ENCODE results near the gene FNDC4.
"Not testable (repeated sequence)": the region's sequence is repeated elsewhere in the genome, so short reads cannot be mapped to it uniquely, and the experiment has no call there.

Gene FNDC4, protein sequence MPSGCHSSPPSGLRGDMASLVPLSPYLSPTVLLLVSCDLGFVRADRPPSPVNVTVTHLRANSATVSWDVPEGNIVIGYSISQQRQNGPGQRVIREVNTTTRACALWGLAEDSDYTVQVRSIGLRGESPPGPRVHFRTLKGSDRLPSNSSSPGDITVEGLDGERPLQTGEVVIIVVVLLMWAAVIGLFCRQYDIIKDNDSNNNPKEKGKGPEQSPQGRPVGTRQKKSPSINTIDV

DNA sequence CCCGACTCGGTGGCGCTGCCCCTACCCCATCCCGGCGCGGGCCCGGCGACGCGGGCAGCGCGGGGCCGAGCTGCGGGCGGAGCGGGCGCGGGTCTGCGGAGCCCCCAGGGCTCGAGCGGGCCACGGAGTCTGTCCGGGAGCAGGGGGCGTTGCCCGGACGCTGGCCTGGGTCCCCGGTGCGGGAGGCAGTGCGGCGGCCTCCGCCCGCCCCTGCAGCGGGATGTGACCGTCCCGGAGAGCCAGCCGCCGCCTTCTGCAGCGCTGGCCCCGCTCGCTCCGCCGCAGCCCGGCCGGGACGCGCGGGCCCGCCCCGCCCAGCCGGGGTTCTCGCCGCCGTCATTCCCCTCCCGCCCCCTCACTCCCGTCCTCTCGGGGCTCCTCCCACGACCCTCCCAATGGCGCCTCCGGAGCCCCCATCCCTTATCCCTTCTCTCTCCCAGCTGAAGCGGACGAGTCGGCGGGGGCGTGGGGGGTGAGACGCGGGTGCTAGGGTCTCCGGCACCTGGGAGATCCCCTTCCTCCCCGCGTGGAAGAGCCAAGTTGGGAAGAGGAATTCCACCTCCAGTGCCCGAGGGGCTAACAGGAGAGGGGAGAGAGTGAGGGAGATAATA is at the start of gene FNDC4:
FNDC4 (minus strand) TSS at position 257 of the 611 bp plus-strand sequence. CDS start 521 bp downstream, outside the sequence.
- DNase-seq (ENCODE audit: insufficient read length, low spot score) (peak; percentile 44), FAIRE-seq (no peak)
- TF ChIP-seq, protein P1, sequence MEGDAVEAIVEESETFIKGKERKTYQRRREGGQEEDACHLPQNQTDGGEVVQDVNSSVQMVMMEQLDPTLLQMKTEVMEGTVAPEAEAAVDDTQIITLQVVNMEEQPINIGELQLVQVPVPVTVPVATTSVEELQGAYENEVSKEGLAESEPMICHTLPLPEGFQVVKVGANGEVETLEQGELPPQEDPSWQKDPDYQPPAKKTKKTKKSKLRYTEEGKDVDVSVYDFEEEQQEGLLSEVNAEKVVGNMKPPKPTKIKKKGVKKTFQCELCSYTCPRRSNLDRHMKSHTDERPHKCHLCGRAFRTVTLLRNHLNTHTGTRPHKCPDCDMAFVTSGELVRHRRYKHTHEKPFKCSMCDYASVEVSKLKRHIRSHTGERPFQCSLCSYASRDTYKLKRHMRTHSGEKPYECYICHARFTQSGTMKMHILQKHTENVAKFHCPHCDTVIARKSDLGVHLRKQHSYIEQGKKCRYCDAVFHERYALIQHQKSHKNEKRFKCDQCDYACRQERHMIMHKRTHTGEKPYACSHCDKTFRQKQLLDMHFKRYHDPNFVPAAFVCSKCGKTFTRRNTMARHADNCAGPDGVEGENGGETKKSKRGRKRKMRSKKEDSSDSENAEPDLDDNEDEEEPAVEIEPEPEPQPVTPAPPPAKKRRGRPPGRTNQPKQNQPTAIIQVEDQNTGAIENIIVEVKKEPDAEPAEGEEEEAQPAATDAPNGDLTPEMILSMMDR (IDR thresholded peaks at IDR 0.05; ENCODE audit: insufficient read depth, missing control alignments) = no peak

DNA sequence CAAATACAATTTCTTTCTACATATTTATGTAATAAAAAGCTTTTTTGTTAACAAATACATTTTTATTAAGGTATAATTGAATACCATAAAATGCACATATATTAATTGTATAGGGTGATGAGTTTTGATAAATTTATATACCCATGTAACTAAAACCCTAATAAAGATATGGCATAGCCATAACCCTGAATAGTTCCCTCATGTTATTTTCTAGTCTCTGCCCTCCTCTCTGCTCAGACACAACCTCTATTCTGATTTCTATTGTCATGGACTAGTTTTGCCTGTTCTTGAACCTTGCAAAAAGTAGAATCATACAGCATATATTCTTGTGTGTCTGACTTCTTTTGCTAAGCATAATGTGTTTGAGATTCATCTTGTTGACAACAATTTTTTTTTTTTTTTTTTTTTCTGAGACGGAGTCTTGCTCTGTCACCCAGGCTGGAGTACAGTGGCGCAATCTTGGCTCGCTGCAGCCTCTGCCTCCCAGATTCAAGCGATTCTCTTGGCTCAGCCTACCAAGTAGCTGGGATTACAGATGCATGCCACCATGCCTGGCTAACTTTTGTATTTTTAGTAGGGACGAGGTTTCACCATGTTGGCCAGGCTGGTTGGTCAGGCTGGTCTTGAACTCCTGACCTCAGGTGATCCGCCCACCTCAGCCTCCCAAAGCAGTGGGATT is 49.3 kb upstream of the FNDC4 start:
- TF ChIP-seq, protein P1 (IDR thresholded peaks at IDR 0.05; ENCODE audit: insufficient read depth, missing control alignments) = no peak
- FAIRE-seq = no peak

DNA sequence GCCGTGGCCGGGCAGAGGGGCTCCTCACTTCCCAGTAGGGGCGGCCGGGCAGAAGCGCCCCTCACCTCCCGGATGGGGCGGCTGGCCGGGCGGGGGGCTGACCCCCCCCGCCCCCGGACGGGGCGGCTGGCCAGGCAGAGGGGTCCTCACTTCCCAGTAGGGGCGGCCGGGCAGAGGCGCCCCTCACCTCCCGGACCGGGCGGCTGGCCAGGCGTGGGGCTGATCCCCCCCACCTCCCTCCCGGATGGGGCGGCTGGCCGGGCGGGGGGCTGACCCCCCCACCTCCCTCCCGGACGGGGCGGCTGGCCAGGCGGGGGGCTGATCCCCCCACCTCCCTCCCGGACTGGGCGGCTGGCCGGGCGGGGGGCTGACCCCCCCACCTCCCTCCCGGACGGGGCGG is 44.6 kb upstream of the FNDC4 start:
- DNase-seq (ENCODE audit: insufficient read length, low spot score); FAIRE-seq: not testable (repeated sequence)

More for the DNA sequence above, 49.3 kb upstream of the FNDC4 start:
- no peak for DNase-seq (ENCODE audit: insufficient read length, low spot score)

DNA sequence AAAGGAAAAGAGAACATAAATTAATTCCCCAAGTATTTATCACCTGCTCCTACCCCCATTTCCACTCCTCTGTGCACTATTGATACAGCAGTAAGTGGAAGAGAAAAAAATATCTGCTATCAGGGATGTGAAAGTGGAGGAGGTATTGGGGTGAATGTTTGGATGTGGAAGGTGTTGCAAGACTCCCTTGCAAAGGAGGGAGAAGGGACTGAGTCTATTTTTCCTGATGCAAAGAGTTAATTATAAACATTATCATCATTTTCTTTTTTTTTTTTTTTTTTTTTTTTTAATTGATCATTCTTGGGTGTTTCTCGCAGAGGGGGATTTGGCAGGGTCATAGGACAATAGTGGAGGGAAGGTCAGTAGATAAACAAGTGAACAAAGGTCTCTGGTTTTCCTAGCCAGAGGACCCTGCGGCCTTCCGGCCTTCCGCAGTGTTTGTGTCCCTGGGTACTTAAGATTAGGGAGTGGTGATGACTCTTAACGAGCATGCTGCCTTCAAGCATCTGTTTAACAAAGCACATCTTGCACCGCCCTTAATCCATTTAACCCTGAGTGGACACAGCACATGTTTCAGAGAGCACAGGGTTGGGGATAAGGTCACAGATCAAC is 43.9 kb upstream of the FNDC4 start:
- not testable (repeated sequence) for FAIRE-seq; DNase-seq (ENCODE audit: insufficient read length, low spot score)

DNA sequence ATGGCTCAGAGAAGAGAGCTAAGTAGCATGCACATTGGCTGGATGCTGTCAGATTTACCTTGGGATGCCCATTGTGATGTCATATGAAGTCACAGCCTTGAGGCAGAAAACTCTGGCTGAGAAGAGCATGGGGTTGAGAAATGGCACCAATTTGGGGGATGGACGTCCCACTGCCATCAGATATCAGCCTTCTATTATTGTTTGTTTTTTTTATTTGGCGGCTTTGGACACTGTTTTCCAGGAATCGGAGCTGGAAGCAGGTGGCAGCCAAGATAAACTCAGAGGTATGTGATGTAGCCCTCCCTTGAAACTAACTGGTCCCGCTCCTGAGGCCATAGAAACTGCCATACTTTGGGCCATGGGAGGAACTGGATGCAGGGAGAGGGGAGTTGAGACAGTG is 42.3 kb upstream of the FNDC4 start:
- no peak for FAIRE-seq
- TF ChIP-seq, protein P1 (IDR thresholded peaks at IDR 0.05; ENCODE audit: insufficient read depth, missing control alignments) = no peak
- no peak for DNase-seq (ENCODE audit: insufficient read length, low spot score)

DNA sequence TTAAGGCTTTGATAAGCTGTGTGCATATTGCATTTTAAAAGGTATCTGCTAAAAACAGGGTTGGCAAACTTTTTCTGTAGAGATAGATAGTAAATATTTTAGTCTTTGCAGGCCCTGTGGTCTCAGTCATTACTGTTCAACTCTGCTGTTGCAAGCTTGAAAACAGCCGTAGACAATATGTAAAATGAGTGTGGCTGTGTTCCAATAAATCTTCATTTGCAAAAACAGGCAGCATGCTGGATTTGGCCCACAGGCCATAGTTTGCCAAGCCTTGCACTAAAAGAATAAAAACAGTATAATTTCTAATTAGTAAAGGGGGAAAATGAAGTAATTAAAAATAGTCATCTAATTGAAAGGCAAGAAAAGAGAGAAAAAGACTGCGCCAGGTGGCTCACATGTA is 37.0 kb upstream of the FNDC4 start:
- DNase-seq (ENCODE audit: insufficient read length, low spot score) = no peak
- TF ChIP-seq, protein P1 (IDR thresholded peaks at IDR 0.05; ENCODE audit: insufficient read depth, missing control alignments) = no peak
- no peak for FAIRE-seq

DNA sequence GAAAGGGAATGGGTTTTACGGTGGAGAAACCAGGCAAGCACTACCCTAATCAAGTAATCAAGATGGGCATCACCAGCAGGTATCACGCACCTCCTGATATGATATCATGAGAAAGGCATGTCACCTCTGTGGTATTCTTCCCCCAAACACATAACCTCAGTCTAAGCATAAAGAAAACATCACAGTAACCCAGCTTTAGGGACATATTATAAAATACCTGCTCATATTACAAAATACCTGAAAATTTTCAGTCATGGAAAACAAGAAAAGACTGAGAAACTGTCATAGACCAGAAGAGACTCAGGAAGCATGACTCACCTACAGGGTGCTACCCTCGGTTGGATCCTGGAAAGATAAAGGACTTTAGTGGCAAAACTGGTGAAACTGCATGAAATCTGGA is 32.2 kb upstream of the FNDC4 start:
- FAIRE-seq (no peak), DNase-seq (ENCODE audit: insufficient read length, low spot score) (no peak)
- TF ChIP-seq, protein P1 (IDR thresholded peaks at IDR 0.05; ENCODE audit: insufficient read depth, missing control alignments) = no peak

All from D721Med (cell line).